ENCODE data around the gene PRKAG2.
"Not testable (repeated sequence)": the region's sequence is repeated elsewhere in the genome, so short reads cannot be mapped to it uniquely, and the experiment has no call there.

The PRKAG2 gene

GRCh38 chr7:151883857-151884256, 6.9 kb upstream of the PRKAG2 start:
- DNase-seq: no peak

- no peak for DNase-seq
Observed at GRCh38 chr7:151882734-151883133, 5.8 kb upstream of the PRKAG2 start.

DNA sequence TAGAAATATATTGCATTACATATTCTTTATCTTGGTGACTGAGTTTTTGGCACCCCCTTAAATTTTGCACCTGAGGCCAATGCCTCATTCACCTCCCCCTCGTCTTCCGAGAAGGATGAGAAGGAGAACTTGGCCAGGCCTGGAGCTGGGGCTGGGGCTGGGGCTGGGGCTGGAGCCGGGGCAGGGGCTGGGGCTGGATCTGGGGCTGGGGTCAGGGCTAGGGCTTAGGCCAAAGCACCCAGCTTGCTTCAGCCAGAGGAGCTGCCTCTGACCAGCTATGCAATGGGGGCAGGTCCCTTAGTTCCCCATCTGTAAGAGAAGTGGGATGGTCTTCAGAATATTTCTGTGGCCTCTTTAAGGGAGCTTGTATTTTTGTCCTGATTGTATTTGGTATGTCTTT, 3.8 kb upstream of the PRKAG2 start:
- DNase-seq: no peak

DNA sequence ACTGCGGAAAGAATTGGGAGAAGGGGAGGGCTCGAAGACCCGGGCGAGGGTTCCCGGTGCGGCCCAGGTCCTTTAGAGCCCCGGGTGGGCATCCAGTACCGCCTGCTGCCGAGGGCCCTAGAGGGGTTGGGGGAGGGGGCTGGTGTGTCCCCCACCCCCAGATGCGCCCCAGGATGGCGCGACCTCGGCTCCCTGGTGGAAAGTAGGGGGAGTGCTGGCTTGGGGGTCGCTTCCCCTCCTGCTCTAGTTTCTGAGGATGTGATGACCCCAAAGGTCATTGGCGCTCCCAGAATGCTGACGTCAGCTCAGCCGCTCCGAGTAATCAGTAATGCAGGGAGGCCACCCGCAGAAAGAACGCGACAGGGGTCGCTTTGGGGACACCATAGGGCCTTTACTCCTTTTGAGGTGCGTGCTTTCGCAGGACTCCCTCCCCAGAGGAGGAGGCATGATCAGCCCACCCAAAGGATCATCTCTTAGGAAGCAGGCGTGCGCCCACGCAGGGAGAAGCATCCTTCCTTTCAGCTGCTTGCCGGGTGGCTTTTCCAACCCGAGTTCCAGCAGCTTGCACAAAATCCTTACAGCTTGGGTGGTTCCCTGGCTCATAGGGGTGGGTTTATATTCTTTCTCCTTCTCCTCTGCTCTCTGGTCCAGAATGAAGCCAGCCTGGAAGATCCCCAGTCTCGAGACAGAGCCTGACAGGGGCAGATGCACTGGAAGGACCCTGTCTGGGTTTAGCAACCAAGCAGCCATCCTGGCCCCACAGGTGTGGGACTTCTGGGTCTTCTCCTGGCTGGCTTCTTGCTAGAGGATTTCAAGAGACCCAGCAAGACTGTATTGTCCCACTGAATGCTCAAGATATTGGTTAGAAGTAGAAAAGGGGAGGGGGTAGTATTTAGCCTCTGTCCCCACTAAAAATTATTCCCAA, 1.3 kb upstream of the PRKAG2 start:
- DNase-seq: no peak

- peak; percentile 70 for DNase-seq
Observed at GRCh38 chr7:151875942-151876898, 695 bp downstream of the PRKAG2 start.

DNA sequence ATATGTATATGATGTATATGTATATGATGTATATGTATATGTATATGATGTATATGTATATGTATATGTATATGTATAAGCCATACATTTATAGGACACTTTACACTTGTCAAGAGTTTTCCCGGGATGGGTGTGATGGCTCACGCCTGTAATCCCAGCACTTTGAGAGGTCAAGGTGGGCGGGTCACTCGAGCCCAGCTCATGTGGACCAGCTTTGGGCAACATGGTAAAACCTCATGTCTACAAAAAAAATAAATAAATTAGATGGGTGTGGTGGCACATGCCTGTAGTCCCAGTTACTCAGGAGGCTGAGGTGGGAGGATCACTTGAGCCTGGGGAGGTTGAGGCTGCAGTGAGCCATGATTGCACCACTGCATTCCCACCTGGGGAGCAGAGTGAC, 2.4 kb downstream of the PRKAG2 start:
- not testable (repeated sequence) for DNase-seq

GRCh38 chr7:151873402-151873965, 3.4 kb downstream of the PRKAG2 start:
- DNase-seq: no peak

DNA sequence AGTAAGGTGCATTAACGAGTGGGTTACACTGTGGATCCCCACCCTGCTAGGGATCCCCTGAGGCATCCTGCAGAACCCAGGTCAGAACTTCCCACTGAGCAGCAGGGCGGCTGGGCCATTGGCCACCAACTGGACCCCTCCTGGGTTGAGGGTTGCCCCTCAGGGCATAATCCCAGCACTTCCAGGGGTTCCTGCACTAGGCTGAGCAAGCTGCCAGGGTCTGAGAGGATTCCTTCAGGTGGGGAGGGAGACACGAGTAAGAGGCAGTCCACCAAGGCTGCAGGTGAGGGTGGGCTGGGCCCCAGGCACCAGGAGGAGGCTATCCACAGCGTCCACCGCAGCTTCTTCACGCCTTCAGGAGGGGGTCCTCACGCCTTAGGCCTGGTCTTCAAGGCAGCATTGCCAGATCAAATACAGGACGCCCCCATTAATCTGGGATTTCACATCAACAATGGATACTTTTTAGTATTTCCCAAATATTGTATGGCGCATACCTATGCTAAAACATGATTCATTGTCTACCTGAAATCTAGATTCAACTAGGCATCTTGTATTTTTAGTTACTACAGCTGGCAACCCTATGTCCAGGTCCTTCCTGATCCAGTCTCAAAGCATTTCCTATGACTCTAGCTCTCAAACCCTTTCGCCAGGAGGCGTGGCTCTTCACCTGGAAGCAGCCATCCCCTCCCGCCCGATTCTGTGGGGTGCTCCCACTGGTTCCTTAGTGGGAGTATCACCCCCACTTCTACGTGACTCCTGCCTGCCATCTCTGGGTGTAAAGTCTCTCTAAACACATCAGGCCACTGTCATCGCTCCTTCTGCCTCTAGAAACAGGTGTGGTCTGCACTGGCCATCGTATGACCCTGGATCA, 4.1 kb downstream of the PRKAG2 start:
- no peak for DNase-seq

- no peak for DNase-seq
Observed at GRCh38 chr7:151871904-151872303, 5.0 kb downstream of the PRKAG2 start.

DNA sequence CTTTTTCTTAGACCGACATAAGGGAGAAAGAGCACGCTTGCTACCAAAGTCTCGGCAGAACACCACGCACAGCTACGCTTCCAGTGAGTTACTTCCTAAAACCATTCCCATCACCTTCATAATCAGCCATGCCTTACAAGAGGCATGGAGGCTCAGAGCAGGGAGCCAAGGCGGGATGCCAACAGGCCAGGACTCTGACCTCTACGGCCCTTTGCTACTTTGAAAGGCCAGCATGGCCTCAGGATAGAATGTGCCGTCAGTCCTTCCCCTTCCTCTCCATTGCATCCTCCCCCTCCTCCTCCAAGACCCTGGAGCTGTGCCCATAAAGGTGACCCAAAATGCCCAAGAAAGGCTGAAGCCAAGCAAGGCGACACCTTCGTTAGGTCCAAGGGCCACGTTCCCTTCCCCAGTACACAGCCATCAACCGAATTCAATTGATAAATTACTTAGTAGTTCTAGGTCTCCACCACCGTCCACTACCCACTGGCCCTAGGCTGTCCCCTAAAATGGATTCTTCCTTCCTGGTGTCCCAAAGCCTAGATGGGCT, 5.7 kb downstream of the PRKAG2 start:
- no peak for DNase-seq

GRCh38 chr7:151869968-151870918, 6.7 kb downstream of the PRKAG2 start:
- no peak for DNase-seq

DNA sequence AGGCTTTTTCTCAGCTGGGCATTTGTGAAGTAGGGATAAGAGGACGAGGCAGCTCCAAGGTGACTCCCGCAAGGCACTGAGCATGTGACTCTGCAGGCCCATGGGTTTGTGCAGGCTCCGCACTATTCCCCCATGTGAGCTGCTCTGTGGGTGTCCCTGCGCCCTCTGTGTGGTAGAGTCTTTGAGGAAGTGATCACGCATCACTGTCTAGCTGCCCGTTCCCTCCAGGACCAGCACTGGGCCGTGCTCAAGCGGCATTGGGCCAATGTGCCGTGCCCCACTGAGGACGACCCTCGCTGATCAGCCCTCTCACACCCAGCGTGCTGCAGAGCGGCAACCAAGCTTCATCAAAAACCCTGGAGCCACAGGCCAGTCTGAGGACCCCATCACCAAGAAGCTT, 7.5 kb downstream of the PRKAG2 start:
- DNase-seq: no peak

DNA sequence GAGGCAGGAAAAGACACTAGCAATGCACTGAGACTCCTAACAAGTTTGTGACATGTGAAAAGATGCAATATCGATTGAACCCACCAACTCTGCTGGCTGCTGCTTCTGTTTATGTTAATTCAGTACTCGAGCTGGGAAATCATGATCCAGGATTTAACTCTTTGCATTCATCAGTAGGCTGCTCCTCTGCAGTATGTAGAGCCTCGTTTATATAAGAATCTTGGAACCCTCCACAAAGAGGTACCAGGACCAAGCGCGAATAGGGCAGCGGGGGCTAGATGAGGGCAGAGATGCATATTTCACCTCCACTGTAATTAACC, 7.8 kb downstream of the PRKAG2 start:
- no peak for DNase-seq

DNA sequence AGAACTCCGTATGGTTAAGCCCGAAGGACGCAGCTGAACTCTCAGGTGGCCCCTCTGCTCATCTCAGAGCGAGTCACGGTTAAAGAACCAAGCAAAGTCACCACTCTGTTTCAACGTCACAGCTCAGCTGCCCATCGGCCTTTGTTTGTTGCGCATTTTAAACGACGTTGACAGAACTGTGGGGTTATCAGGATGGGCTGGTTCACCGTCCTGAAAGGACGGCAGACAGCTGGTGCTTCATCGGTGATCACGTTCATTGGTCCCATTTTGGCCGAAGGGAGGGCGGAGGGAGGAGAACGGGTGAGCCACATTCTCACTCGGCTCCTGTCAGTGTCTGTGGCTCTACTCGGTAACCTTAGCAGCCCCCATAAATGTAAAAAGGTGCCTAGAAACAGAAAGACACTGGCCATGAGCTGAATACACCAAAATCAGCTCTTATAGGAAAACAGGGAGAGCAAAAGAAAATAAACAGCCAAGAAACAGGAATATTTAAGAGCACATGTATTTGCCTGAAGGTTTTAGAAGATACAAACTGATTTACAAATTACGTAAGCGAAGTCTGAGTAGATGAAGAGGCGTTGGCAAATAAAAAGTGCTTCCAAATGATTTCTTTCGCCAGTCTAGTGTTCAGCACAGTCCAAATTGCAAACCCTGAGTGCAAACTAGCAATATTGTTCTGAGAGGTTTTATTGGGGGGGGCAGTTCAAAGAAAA, 8.4 kb downstream of the PRKAG2 start:
- DNase-seq: no peak

DNA sequence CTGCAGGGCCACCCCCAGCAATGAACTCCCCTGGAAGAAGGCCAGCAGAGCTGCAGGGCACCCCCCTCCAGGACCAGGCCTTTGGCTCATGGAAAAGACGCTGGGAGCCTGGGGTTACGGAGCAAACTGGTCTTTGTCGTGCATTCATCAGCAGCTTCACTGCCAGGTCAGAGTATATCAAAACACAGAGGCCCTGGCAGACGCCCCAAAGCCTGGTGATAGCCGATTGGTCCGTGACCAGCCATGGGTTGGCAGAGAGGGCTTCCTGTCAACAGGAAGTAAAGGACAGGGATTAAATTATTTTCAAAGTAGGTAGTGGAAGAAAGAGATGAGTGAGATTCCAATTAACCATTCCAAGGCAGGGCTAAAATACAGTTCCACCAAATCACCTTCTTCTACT, 9.0 kb downstream of the PRKAG2 start:
- DNase-seq: no peak

DNA sequence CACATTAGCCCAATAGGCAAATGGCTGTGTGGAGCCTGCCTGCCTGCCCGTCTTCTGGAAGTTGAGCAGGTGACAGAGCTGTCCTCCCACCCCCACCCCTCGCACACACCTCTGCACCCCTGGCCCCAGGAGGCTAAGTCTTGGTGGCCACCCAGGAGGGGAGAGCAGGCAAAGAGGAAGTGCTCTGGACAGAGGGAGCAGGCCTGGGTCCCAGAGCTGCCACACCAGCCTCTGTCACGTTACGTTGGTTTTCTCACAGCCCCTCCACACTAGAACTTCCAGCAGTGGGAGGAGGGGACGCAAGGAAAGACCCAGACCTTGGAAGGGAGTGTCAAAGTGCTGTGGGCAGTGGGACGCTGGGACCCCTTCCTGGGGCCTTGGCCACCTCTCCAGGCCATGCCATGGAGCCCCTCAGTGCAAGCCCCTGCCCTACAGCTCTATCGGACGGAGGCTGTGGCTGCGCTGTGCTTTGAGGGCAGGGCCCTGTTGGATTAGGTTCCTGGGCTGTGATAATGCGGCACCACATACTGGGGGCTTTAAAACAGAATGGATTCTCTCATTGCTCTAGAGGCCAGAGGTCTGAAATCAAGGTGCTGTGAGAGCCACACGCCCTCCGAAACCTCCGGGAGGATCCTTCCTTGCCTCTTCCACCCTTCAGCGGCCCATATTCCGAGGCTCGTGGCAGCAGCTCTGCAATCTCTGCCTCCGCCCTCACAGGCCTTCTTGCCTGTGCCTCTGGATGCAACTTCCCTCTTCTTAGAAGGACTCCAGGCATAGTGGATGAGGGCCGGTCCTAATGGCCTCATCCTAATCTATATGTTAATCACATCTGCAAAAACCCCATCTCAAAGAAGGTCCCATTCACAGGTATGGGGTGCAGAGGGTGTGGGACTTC, 9.9 kb downstream of the PRKAG2 start:
- no peak for DNase-seq

GRCh38 chr7:151866028-151866427, 10.9 kb downstream of the PRKAG2 start:
- no peak for DNase-seq

DNA sequence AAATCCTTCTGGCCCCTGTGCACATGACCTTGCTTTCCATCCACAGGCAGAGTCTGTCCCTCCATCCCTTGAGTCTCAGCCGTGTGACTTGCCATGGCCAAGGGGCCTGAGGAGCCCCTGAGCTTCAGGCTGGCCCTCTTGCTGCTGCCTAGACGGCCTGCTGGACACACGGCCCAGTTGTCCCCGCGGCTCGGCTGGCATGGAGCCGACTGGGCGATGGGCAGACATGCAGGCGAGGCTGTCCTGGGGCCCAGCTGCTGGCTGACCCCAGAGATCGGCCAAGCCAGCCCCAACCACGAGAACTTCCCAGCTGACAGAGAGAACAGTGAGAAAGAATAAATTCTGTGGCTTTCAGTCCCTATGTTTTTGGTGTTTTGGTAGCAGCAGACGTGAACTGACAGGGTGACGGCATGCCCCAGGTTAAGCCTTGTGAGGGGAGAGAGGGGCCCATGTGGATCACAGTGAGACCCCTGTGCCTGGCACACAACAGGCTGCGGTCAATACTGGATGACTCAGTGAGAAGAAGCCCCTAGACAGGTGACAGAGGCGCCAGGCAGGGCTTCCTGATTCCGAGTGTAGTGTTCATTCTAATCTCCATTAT, 11.7 kb downstream of the PRKAG2 start:
- no peak for DNase-seq

GRCh38 chr7:151864561-151864960, 12.4 kb downstream of the PRKAG2 start:
- DNase-seq: no peak

Data from stimulated activated CD4-positive, alpha-beta T cell treated with anti-CD3 and anti-CD28 coated beads, Interleukin-4, amount 100 ng/mL, for 24 hours (primary cell).